K562 (cell line): ENCODE results near the gene FBRS. TPM values are rescaled to one million over a fixed set of nuclear protein-coding genes. Genes with fewer than 3 reads are reported as not detected.

Experiments
- CBFA2T2 ChIP-seq: fragments of 450-650 bp; conservative IDR thresholded peaks from 2 replicates; pipeline ENCODE4 v1.6.1; 2017; ENCODE audit warnings: mild to moderate bottlenecking
- ETV1 ChIP-seq: fragments of 450-650 bp; conservative IDR thresholded peaks from 2 replicates; pipeline ENCODE4 v1.6.1; 2016; ENCODE audit warnings: missing genetic modification characterization, control low read depth, low read depth, missing compliant biosample characterization
- FOXM1 ChIP-seq, 2 experiments: fragments of 450-650 bp in 1 of 2; sonication (generic) in 1 of 2; formaldehyde crosslinking in 1 of 2; IDR thresholded peaks; 2 replicates each; pipeline versions ENCODE4 v1.6.1 to v1.9.0; 2017 to 2022; ENCODE audit warnings: low read depth in 2 of 2, mild to moderate bottlenecking in 2 of 2, missing genetic modification reagents in 1 of 2, moderate library complexity in 1 of 2
- LCOR ChIP-seq: sonication (generic); formaldehyde crosslinking; IDR thresholded peaks from 2 replicates; pipeline ENCODE4 v1.8.0; 2022; ENCODE audit warnings: mild to moderate bottlenecking, missing genetic modification reagents
- PHTF2 ChIP-seq: fragments of 250-450 bp; sonication (Bioruptor Pico); IDR thresholded peaks from 2 replicates; pipeline ENCODE4 v1.5.0; 2021; ENCODE audit warnings: mild to moderate bottlenecking
- PRMT5 ChIP-seq: sonication (generic); formaldehyde crosslinking; IDR thresholded peaks from 2 replicates; pipeline ENCODE4 v1.5.0; 2020; ENCODE audit warnings: missing genetic modification reagents
- PTTG1 ChIP-seq: fragments of 450-650 bp; IDR thresholded peaks from 2 replicates; pipeline ENCODE4 v1.6.1; 2016; ENCODE audit warnings: low read depth, mild to moderate bottlenecking, missing genetic modification characterization, missing compliant biosample characterization
- RBM22 ChIP-seq: fragments of 200-400 bp; formaldehyde crosslinking; IDR thresholded peaks from 2 replicates; pipeline ENCODE4 v1.6.1; 2018; ENCODE audit warnings: low read length, low read depth; ENCODE audit not compliant: poor library complexity, severe bottlenecking
- SETDB1 ChIP-seq: IDR thresholded peaks from one replicate; pipeline ENCODE4 v1.6.1; 2012; ENCODE audit warnings: low read length, control low read depth, inconsistent platforms
- ZNF23 ChIP-seq: fragments of 250-450 bp; sonication (Bioruptor Pico); IDR thresholded peaks from 2 replicates; pipeline ENCODE4 v1.4.0; 2020; ENCODE audit warnings: mild to moderate bottlenecking
- polyA plus RNA-seq, 8 experiments: library from polyadenylated mRNA; depleted of rRNA in 4 of 8; stranded (reverse) in 5 of 8; unstranded in 3 of 8; fragments of >200 nt; fragmentation: Nextera tagmentation in 2 of 8; fragmentation: Illumina TruSeq in 1 of 8; extraction: Ambion mirVana in 2 of 8; extraction: Trizol in 1 of 8; gene quantifications; 2 replicates each; pipeline versions ENCODE4 v1.2.1 to v1.2.3, GENCODE V29; 2011 to 2014; ENCODE audit warnings: inconsistent platforms in 1 of 8, missing spikeins in 1 of 8
- total RNA-seq, 7 experiments: library from RNA; depleted of rRNA in 6 of 7; stranded (reverse); fragments of >200 nt in 6 of 7; fragmentation: Illumina TruSeq in 2 of 7; extraction: Trizol in 2 of 7; gene quantifications; 2 replicates each; pipeline versions ENCODE4 v1.2.1 to v1.2.3, GENCODE V29; 2011 to 2021; ENCODE audit warnings: low replicate concordance in 1 of 7
- TF ChIP-seq, protein P1 (sequence below): sonication (generic); formaldehyde crosslinking; IDR thresholded peaks from 2 replicates; pipeline ENCODE4 v1.8.0; 2022; ENCODE audit warnings: mild to moderate bottlenecking, missing genetic modification reagents
- TF ChIP-seq, protein P2 (sequence below): IDR thresholded peaks from 3 replicates; pipeline ENCODE4 v1.6.1; 2011; ENCODE audit warnings: borderline replicate concordance, mild to moderate bottlenecking; ENCODE audit not compliant: insufficient read length, insufficient read depth
- TF ChIP-seq, protein P3 (sequence below), 2 experiments: fragments of 450-650 bp; IDR thresholded peaks; 2 replicates each; pipeline ENCODE4 v1.6.1; 2018; ENCODE audit warnings: mild to moderate bottlenecking in 2 of 2, low read depth in 1 of 2; ENCODE audit not compliant: partially characterized antibody in 2 of 2
- TF ChIP-seq, protein P4 (sequence below), 2 experiments: IDR thresholded peaks; 2 replicates each; pipeline ENCODE4 v1.6.1; 2011; ENCODE audit warnings: borderline replicate concordance in 1 of 2, control low read depth in 1 of 2, low read depth in 1 of 2, low read length in 1 of 2, mild to moderate bottlenecking in 1 of 2, mixed read lengths in 1 of 2, moderate library complexity in 1 of 2; ENCODE audit not compliant: insufficient read depth in 1 of 2, insufficient read length in 1 of 2, poor library complexity in 1 of 2, severe bottlenecking in 1 of 2; ENCODE audit errors: extremely low read depth in 1 of 2
- TF ChIP-seq, protein P5 (sequence below), 2 experiments: fragments of 450-650 bp; conservative IDR thresholded peaks; 2 replicates each; pipeline ENCODE4 v1.6.1; 2017; ENCODE audit warnings: mild to moderate bottlenecking in 2 of 2, moderate library complexity in 2 of 2

FBRS gene
- total and polyA plus RNA-seq, 9 of the 15 experiments (the other 6 are each of a cell fraction or from before 2014, with no cell fraction given), result 0.32 to 59.5 (median 13.1) TPM

DNA sequence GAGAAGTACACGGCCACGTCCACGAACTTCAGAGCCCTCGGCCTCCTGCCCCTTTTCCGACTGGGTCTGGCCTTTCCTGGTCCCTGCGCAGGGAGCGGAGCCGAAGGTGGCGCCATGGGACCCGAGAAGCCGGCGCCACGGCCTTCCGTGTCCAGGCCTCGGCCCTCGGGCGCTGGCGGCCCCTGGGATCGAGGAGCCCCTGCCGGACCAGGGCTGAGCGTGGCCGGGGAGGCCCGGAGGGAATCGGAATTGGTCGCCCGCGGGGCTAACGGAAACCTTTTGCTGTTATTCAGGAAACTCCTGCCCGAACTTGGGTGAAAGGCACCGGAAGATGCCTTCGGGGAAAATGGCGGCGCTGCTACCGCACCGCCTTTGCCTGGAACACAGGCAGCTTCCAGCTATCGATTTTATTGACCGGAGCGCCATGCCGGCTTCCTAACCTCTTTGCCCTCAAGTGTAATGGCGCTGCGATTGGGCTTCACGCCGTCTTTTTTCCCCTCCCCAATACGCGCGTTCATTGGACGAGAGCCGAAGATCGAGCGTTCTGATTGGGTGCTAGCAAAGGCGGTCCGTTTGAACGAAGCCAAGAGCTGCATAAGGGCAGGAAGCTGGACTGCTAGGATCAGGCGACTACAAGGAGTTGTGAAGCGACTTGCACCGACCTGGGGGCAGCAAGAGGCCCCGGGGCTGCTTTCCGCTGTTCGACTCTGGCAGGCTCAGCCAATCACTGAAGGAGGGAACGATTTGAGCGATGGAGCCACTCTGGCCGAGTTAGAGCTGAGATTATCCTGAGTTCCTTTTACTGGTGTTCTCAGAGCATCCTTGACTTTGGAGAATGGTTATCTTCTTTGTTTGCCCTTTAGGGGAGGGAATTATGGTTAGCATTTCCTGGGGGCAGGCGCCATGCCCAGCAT is 48.0 kb upstream of the FBRS start, which contains the start of gene ZNF689 (continued):
- TF ChIP-seq, protein P1, sequence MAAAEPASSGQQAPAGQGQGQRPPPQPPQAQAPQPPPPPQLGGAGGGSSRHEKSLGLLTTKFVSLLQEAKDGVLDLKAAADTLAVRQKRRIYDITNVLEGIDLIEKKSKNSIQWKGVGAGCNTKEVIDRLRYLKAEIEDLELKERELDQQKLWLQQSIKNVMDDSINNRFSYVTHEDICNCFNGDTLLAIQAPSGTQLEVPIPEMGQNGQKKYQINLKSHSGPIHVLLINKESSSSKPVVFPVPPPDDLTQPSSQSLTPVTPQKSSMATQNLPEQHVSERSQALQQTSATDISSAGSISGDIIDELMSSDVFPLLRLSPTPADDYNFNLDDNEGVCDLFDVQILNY, result 0 out of 2 replicates have a peak, but pooled peaks have one; percentile 66
- TF ChIP-seq, protein P2, sequence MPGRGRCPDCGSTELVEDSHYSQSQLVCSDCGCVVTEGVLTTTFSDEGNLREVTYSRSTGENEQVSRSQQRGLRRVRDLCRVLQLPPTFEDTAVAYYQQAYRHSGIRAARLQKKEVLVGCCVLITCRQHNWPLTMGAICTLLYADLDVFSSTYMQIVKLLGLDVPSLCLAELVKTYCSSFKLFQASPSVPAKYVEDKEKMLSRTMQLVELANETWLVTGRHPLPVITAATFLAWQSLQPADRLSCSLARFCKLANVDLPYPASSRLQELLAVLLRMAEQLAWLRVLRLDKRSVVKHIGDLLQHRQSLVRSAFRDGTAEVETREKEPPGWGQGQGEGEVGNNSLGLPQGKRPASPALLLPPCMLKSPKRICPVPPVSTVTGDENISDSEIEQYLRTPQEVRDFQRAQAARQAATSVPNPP, result no peak
- TF ChIP-seq PHTF2 (CRISPR knock-in tag) (no peak), RBM22 (peak; percentile 80), PRMT5 (no peak; the same call in 1 of the 2 replicates), ZNF23 (CRISPR knock-in tag) (no peak), CBFA2T2 (no peak), ETV1 (tag) (no peak; the same call in 1 of the 2 replicates), SETDB1 (no peak), LCOR (CRISPR knock-in tag) (no peak), FOXM1 (IDR thresholded peaks at IDR 0.05; ENCODE audit: low read depth) (peak; percentile 57; the same call in 1 of the 2 replicates), FOXM1 (CRISPR knock-in tag; IDR thresholded peaks at IDR 0.05; ENCODE audit: low read depth) (peak; percentile 67; the same call in 1 of the 2 replicates), PTTG1 (no peak)
- TF ChIP-seq, protein P3, sequence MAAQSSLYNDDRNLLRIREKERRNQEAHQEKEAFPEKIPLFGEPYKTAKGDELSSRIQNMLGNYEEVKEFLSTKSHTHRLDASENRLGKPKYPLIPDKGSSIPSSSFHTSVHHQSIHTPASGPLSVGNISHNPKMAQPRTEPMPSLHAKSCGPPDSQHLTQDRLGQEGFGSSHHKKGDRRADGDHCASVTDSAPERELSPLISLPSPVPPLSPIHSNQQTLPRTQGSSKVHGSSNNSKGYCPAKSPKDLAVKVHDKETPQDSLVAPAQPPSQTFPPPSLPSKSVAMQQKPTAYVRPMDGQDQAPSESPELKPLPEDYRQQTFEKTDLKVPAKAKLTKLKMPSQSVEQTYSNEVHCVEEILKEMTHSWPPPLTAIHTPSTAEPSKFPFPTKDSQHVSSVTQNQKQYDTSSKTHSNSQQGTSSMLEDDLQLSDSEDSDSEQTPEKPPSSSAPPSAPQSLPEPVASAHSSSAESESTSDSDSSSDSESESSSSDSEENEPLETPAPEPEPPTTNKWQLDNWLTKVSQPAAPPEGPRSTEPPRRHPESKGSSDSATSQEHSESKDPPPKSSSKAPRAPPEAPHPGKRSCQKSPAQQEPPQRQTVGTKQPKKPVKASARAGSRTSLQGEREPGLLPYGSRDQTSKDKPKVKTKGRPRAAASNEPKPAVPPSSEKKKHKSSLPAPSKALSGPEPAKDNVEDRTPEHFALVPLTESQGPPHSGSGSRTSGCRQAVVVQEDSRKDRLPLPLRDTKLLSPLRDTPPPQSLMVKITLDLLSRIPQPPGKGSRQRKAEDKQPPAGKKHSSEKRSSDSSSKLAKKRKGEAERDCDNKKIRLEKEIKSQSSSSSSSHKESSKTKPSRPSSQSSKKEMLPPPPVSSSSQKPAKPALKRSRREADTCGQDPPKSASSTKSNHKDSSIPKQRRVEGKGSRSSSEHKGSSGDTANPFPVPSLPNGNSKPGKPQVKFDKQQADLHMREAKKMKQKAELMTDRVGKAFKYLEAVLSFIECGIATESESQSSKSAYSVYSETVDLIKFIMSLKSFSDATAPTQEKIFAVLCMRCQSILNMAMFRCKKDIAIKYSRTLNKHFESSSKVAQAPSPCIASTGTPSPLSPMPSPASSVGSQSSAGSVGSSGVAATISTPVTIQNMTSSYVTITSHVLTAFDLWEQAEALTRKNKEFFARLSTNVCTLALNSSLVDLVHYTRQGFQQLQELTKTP (IDR thresholded peaks at IDR 0.05; ENCODE audit: low read depth in 1 of 2, partially characterized antibody in 2 of 2), result peak in 1 of 2 experiments; percentile 61
- TF ChIP-seq, protein P4, sequence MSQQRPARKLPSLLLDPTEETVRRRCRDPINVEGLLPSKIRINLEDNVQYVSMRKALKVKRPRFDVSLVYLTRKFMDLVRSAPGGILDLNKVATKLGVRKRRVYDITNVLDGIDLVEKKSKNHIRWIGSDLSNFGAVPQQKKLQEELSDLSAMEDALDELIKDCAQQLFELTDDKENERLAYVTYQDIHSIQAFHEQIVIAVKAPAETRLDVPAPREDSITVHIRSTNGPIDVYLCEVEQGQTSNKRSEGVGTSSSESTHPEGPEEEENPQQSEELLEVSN (IDR thresholded peaks at IDR 0.05; ENCODE audit: borderline replicate concordance in 1 of 2, extremely low read depth in 1 of 2, insufficient read depth in 1 of 2, insufficient read length in 1 of 2, low read depth in 1 of 2, low read length in 1 of 2, poor library complexity in 1 of 2, severe bottlenecking in 1 of 2), result peak; percentile 37 to 85
- TF ChIP-seq, protein P5, sequence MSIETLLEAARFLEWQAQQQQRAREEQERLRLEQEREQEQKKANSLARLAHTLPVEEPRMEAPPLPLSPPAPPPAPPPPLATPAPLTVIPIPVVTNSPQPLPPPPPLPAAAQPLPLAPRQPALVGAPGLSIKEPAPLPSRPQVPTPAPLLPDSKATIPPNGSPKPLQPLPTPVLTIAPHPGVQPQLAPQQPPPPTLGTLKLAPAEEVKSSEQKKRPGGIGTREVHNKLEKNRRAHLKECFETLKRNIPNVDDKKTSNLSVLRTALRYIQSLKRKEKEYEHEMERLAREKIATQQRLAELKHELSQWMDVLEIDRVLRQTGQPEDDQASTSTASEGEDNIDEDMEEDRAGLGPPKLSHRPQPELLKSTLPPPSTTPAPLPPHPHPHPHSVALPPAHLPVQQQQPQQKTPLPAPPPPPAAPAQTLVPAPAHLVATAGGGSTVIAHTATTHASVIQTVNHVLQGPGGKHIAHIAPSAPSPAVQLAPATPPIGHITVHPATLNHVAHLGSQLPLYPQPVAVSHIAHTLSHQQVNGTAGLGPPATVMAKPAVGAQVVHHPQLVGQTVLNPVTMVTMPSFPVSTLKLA (conservative IDR thresholded peaks at IDR 0.05), result peak; percentile 19 to 67
